Brain microvascular endothelial cell (primary cell): ENCODE results near the gene GLP2R.

Experiments
- DNase-seq: peaks from one replicate; pipeline ENCODE4 v3.0.0-alpha.2; 2020
- H3K27ac ChIP-seq: fragments of 250-450 bp; sonication (Bioruptor Pico); 2 replicates; pipeline ENCODE4 v1.5.1; 2020; ENCODE audit warnings: mild to moderate bottlenecking, moderate library complexity
- H3K27me3 ChIP-seq: fragments of 250-450 bp; sonication (Bioruptor Pico); replicated peaks from 2 replicates; pipeline ENCODE4 v1.5.1; 2020; ENCODE audit warnings: mild to moderate bottlenecking
- H3K36me3 ChIP-seq: fragments of 250-450 bp; sonication (Bioruptor Pico); replicated peaks from 2 replicates; pipeline ENCODE4 v1.5.1; 2020; ENCODE audit warnings: mild to moderate bottlenecking
- H3K4me3 ChIP-seq: 2 replicates; pipeline ENCODE4 v1.5.1; 2011; ENCODE audit warnings: low read depth, mild to moderate bottlenecking, control low read depth, low read length, moderate library complexity
- in situ Hi-C: cut with HindIII; loops from 2 replicates; pipeline ENCODE4 v1.10.0; 2017; ENCODE audit warnings: low sequenced_read_pairs, low pct_ligation_motif_present
- TF ChIP-seq, protein P1 (sequence below): IDR thresholded peaks from 2 replicates; pipeline ENCODE4 v1.5.1; 2011; ENCODE audit warnings: low read depth, mild to moderate bottlenecking, moderate library complexity, low read length, control low read depth, inconsistent platforms; ENCODE audit errors: missing control alignments

The GLP2R gene

DNA sequence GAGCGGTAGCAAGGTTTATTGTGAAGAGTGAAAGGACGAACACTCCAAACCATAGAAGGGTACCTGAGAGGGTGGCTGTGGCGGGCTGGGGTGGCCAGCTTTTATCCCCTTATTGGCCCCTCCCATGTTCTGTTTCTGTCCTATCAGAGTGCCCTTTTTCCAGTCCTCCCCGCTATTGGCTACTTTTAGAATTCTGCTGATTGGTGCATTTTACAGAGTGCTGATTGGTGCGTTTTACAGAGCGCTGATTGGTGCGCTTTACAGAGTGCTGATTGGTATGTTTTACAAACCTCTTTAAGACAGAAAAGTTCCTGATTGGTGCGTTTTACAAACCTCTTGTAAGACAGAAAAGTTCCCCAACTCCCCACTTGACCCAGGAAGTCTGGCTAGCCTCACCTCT, 16.3 kb upstream of the GLP2R start:
- no peak overlapping the region for H3K27ac ChIP-seq
- no peaks in the 10 kb centered on the region for H3K27me3 ChIP-seq
- no peak overlapping the region for H3K4me3 ChIP-seq
- H3K36me3 ChIP-seq: no peaks in the 10 kb centered on the region
- in situ Hi-C loops: no loop called here
- no peak for DNase-seq
- TF ChIP-seq, protein P1, sequence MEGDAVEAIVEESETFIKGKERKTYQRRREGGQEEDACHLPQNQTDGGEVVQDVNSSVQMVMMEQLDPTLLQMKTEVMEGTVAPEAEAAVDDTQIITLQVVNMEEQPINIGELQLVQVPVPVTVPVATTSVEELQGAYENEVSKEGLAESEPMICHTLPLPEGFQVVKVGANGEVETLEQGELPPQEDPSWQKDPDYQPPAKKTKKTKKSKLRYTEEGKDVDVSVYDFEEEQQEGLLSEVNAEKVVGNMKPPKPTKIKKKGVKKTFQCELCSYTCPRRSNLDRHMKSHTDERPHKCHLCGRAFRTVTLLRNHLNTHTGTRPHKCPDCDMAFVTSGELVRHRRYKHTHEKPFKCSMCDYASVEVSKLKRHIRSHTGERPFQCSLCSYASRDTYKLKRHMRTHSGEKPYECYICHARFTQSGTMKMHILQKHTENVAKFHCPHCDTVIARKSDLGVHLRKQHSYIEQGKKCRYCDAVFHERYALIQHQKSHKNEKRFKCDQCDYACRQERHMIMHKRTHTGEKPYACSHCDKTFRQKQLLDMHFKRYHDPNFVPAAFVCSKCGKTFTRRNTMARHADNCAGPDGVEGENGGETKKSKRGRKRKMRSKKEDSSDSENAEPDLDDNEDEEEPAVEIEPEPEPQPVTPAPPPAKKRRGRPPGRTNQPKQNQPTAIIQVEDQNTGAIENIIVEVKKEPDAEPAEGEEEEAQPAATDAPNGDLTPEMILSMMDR: no peak

DNA sequence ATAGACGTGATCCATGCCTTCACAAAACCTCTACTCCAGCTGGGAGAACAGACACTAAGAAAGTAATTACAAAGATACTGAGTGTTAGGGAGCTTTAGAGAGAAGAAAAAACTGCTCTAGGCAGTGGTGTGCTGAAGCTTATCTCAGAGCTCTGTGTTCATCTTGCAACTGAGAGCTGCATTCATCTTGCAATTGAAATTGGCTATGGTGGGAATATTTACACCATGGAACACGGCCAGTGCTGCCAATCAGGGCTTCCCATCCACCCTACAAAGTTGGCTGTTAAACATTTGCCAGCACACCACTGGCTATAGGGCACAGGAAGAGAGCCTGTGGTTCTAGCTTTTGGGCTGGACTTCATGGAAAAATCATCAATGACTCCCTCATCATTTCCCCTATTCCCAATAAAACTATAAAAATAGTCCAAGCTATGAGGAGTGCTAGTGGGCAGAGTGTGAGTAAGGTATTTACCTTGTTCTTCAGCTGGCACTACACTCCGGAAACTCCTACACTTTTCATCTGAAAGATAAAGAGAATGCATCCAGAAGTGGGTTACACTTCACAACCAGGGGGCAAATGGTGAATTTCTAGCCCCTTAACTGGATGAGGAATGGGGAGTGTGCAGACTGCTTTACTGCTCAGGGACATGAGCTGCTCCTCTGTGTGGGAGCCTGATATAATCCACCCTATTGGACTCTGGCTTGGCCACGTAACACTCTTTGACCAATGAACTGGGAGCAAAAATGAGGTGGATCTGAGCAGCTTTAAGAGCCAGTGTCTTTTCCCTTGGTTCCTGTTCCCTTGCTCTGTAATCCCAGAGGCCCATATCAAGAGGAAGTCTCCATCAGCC, 15.4 kb upstream of the GLP2R start:
- Histone ChIP-seq H3K4me3 (no peak overlapping the region), H3K27ac (no peak overlapping the region), H3K27me3 (no peaks in the 10 kb centered on the region), H3K36me3 (no peaks in the 10 kb centered on the region)
- TF ChIP-seq, protein P1: no peak
- no peak for DNase-seq
- in situ Hi-C loops: no loop called here

DNA sequence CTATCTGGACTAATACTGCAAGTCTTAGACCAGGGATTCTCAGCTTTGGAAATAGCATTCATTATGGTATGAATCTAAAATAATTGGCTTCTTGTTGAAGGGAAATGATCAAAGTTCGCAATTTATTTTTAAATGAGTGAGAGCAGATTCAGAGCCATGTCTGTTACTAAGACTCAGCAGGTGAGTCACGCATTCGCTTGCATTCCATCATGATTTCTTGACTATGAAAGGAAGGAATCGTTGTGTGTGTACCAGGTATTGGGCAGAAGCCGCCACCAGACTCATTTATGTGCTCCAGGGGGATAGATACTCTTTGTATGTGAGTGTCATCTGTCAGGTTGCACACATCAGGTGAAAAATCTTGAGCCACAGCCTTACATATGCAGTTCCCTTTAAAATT, 14.6 kb upstream of the GLP2R start:
- Histone ChIP-seq H3K4me3 (no peak overlapping the region), H3K27ac (no peak overlapping the region), H3K36me3 (no peaks in the 10 kb centered on the region), H3K27me3 (no peaks in the 10 kb centered on the region)
- DNase-seq: no peak
- in situ Hi-C loops: no loop called here
- TF ChIP-seq, protein P1: no peak

DNA sequence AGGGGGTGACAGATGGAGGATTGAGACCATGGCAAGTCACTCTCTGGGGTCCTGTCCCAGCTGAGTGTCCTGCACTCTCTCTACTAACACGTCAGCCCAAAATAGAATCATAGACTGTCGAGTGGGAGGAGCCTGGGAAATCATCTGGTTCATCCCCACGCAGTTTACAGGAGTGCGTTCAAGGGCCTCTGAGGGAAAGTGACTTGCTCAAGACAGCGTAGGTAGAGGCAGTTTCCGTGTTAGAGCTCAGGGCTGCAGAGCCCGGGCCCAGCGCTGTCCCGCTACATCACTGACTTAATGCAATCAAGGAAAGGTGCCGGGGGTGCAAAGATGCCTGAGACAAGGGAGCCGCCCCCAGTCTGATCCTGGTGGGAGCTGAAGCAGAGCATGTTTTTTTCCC, 14.2 kb upstream of the GLP2R start:
- TF ChIP-seq, protein P1: no peak
- Histone ChIP-seq H3K27ac (no peak overlapping the region), H3K27me3 (no peaks in the 10 kb centered on the region), H3K4me3 (no peak overlapping the region), H3K36me3 (no peaks in the 10 kb centered on the region)
- in situ Hi-C loops: no loop called here
- no peak for DNase-seq

DNA sequence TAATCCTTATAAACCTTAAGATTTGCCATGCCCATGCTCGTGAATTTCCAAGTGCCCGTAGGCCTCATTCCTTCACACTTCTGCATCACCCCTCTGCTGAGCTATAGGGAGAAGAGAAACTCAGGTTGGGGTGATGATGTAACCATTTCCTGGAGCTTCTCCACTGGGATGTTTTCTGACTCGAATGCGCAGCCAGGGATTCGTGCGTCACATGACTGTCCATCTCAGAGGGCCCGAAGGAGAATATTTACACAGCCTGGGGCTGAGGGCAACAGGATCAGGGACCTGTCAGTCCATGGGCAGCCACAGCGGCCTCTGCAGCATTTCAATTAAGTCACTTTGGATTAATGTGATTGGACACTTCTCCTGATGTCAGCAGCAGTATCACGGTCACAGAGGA, 12.6 kb upstream of the GLP2R start:
- in situ Hi-C loops: no loop called here

More for the DNA sequence above, 12.6 kb upstream of the GLP2R start:
- TF ChIP-seq, protein P1: no peak
- no peak overlapping the region for H3K27ac ChIP-seq
- no peak overlapping the region for H3K4me3 ChIP-seq
- H3K36me3 ChIP-seq: no peaks in the 10 kb centered on the region
- no peak for DNase-seq
- no peaks in the 10 kb centered on the region for H3K27me3 ChIP-seq
